Colonic mucosa (tissue), 4 donors: ENCODE data around the gene ABHD2. TPM values are rescaled to one million over a fixed set of nuclear protein-coding genes. Genes with fewer than 3 reads are reported as not detected.

ENCODE experiments used
- DNase-seq: peaks from one replicate; pipeline ENCODE4 v3.0.0-alpha.2; 2020
- H3K27ac ChIP-seq: fragments of 200-600 bp; one replicate; pipeline ENCODE4 v1.8.0; 2021
- H3K27me3 ChIP-seq: fragments of 200-600 bp; one replicate; pipeline ENCODE4 v1.8.0; 2021
- H3K36me3 ChIP-seq: fragments of 200-600 bp; one replicate; pipeline ENCODE4 v1.8.0; 2021
- H3K4me1 ChIP-seq: fragments of 200-600 bp; one replicate; pipeline ENCODE4 v1.8.0; 2021; ENCODE audit warnings: mild to moderate bottlenecking
- H3K4me3 ChIP-seq: fragments of 200-600 bp; one replicate; pipeline ENCODE4 v1.8.0; 2021
- H3K9ac ChIP-seq, 2 donors: one replicate each; pipeline ENCODE4 v1.7.0; 2013; ENCODE audit warnings: control low read depth in 2 of 2, low read depth in 2 of 2, low read length in 2 of 2
- H3K9me3 ChIP-seq: fragments of 200-600 bp; one replicate; pipeline ENCODE4 v1.8.0; 2021
- CTCF ChIP-seq: fragments of 200-600 bp; IDR thresholded peaks from one replicate; pipeline ENCODE4 v1.8.0; 2022; ENCODE audit warnings: antibody characterized with exemption, mild to moderate bottlenecking
- intact Hi-C: fragments of 100-400 bp; cut with DNase I; formaldehyde crosslinking; loops from one replicate; pipeline ENCODE4 v1.14.1; 2022
- total RNA-seq, 2 donors: library from RNA; stranded (reverse); fragmentation: NEBNext Ultra II Directional in 1 of 2; extraction: Animal tissue kit (Norgen Biotek cat#: 25700) in 1 of 2; gene quantifications; one replicate each; pipeline ENCODE4 v1.2.1, GENCODE V29; 2021
- donor health status: healthy.
- donor health status: DM: no; HTN: no; CAD: no.
- donor health status: DM: no; HTN: no; CAD: no.

ABHD2 gene
- total RNA-seq, 2 donors from 2014 or later: 71.5 to 86.7 TPM

- no peak for DNase-seq
- Histone ChIP-seq H3K4me3 (no peak overlapping the region), H3K36me3 (peaks cover 5% of the 10 kb centered on the region), H3K9me3 (no peaks in the 10 kb centered on the region), H3K4me1 (no peaks in the 10 kb centered on the region), H3K27ac (no peak overlapping the region), H3K9ac (no peak overlapping the region), H3K27me3 (no peaks in the 10 kb centered on the region)
- TF ChIP-seq CTCF: no peak
- intact Hi-C loops: no loop called here
These were observed 96.1 kb downstream of the ABHD2 start for GRCh38 chr15:89184357-89184756.

DNA sequence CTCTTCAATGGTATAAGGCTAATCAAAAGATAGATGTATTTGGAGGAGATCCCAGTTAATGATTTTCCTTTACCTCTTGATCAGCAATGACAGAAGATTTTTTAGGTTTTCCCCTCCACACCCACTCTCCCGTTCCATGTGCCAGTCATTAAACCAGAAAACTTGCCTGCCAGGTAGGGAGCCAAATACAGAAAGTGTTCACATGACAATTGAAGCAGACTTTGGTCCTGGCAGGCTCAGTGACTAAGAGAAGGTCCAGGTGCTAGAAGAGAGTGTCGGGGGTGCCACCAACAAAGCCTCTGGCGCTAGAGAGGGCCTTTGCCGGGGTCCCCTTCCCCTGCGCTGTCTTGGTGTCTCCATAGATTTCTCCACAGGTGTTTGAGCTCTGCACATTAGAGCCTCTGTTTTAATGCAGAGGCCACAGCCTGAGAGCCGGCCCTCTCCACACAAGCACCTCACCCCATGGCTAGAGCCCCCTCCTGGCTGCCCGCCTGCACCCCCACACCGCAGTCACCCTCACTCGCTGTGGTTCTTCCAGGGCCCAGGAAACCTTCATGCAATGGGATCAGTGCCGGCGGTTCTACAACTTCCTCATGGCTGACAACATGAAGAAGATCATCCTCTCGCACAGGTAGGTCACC, 96.8 kb downstream of the ABHD2 start:
- no peaks in the 10 kb centered on the region for H3K4me1 ChIP-seq
- H3K9me3 ChIP-seq: no peaks in the 10 kb centered on the region
- no peak for TF ChIP-seq CTCF
- H3K27ac ChIP-seq: no peak overlapping the region
- H3K4me3 ChIP-seq: no peak overlapping the region
- H3K27me3 ChIP-seq: no peaks in the 10 kb centered on the region
- DNase-seq: no peak
- intact Hi-C loops: no loop called here
- H3K9ac ChIP-seq: no peak overlapping the region
- H3K36me3 ChIP-seq: peaks cover 5% of the 10 kb centered on the region

GRCh38 chr15:89186803-89187202, 98.5 kb downstream of the ABHD2 start:
- no peak overlapping the region for H3K27ac ChIP-seq
- H3K36me3 ChIP-seq: peaks cover 5% of the 10 kb centered on the region
- H3K27me3 ChIP-seq: no peaks in the 10 kb centered on the region
- no peak overlapping the region for H3K9ac ChIP-seq
- H3K4me3 ChIP-seq: no peak overlapping the region
- H3K4me1 ChIP-seq: no peaks in the 10 kb centered on the region
- TF ChIP-seq CTCF: no peak
- intact Hi-C loops: no loop called here
- DNase-seq: no peak
- no peaks in the 10 kb centered on the region for H3K9me3 ChIP-seq

DNA sequence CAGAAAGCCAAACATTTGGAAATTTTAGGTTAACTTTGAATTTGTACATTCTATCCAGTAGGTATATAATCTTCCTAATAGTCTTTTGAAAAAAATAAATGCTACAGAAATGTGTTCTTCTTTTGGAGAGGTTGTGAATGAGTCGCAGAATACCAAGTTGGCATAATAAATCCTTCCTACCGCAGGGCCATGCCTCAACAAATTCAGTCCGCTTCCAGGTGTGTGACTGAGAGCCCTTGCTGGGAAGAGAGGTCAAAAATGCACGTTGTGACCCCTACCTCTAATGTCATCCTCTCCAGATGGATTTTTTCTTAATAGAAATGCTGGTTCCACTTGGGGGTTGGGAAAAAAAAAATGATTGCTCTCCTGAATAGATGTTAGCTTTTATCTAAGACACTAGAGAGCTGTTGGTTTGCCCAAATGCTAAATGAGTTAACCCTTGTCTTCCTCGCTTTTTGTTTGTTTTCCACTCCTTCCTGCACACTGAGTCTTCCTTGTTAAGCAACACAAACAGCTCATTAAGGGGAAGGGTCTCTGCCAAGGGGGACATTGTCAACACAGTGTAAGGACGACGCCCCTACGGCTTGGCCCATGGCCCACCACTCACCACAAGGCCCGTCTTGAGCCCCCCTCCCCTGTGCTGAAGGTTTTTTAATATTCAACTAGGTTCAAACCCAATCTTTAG, 99.2 kb downstream of the ABHD2 start:
- intact Hi-C loops: no loop called here
- Histone ChIP-seq H3K9ac (no peak overlapping the region), H3K4me1 (no peaks in the 10 kb centered on the region), H3K27ac (no peak overlapping the region), H3K4me3 (no peak overlapping the region), H3K27me3 (no peaks in the 10 kb centered on the region), H3K36me3 (peaks cover 5% of the 10 kb centered on the region), H3K9me3 (no peaks in the 10 kb centered on the region)
- no peak for DNase-seq
- no peak for TF ChIP-seq CTCF

GRCh38 chr15:89187986-89188514, 99.8 kb downstream of the ABHD2 start:
- Histone ChIP-seq H3K27me3 (no peaks in the 10 kb centered on the region), H3K4me3 (no peak overlapping the region), H3K9me3 (no peaks in the 10 kb centered on the region), H3K27ac (no peak overlapping the region), H3K36me3 (peaks cover 5% of the 10 kb centered on the region), H3K4me1 (no peaks in the 10 kb centered on the region), H3K9ac (no peak overlapping the region)
- no peak for DNase-seq
- no peak for TF ChIP-seq CTCF
- intact Hi-C loops: no loop called here
